SU-DHL-6 (cell line): ENCODE measurements around the gene HEXD.

Experiments used
- CTCF ChIP-seq: fragments of 200-600 bp; sonication (generic); IDR thresholded peaks from one replicate; pipeline ENCODE4 v1.5.1; 2017; ENCODE audit warnings: antibody characterized with exemption, mild to moderate bottlenecking, low read length, moderate library complexity; ENCODE audit not compliant: insufficient read depth, poor library complexity, severe bottlenecking
- EZH2phosphoT487 ChIP-seq: fragments of 200-600 bp; sonication (generic), shearing (Covaris generic); conservative IDR thresholded peaks from 2 replicates; pipeline ENCODE4 v1.6.1; 2018; ENCODE audit warnings: mild to moderate bottlenecking, antibody characterized with exemption, low read length, moderate library complexity, mixed read lengths

- no peak for TF ChIP-seq CTCF
- TF ChIP-seq EZH2phosphoT487 = no peak
Observed at GRCh38 chr17:82461827-82462524, 43.8 kb downstream of the HEXD start.
